ENCODE data around the gene IGF2. TPM values are rescaled to one million over a fixed set of nuclear protein-coding genes. Genes with fewer than 3 reads are reported as not detected.
"Not testable (repeated sequence)": the region's sequence is repeated elsewhere in the genome, so short reads cannot be mapped to it uniquely, and the experiment has no call there.

Gene IGF2
- total and polyA plus RNA-seq, 9 donors: 21.7 to 412 (median 135) TPM

GRCh38 chr11:2180347-2180746 is 41.2 kb upstream of the IGF2 start:
- no peaks in the 10 kb centered on the region for H3K4me1 ChIP-seq (ENCODE audit: insufficient read depth)
- intact Hi-C loops (cut with DNase I): no loop called here
- no peak overlapping the region for H3K27ac ChIP-seq
- no peak for TF ChIP-seq CTCF (IDR thresholded peaks at IDR 0.05)
- TF ChIP-seq POLR2A (IDR thresholded peaks at IDR 0.05): no peak
- TF ChIP-seq EP300 (IDR thresholded peaks at IDR 0.05): no peak
- no peak overlapping the region for H3K4me3 ChIP-seq
- H3K9me3 ChIP-seq: no peaks in the 10 kb centered on the region
- H3K27me3 ChIP-seq: no peaks in the 10 kb centered on the region
- no peaks in the 10 kb centered on the region for H3K36me3 ChIP-seq
- no peak for DNase-seq
- WGBS, 3 donors: 73 to 75% (median 74%) methylated on average over 14 to 15 of the region's 15 CpGs

GRCh38 chr11:2179516-2179915 is 40.3 kb upstream of the IGF2 start:
- Histone ChIP-seq H3K4me1 (ENCODE audit: insufficient read depth) (no peaks in the 10 kb centered on the region), H3K9me3 (no peaks in the 10 kb centered on the region), H3K36me3 (no peaks in the 10 kb centered on the region), H3K4me3 (no peak overlapping the region), H3K27ac (no peak overlapping the region), H3K27me3 (no peaks in the 10 kb centered on the region)
- TF ChIP-seq EP300 (IDR thresholded peaks at IDR 0.05) (no peak), CTCF (IDR thresholded peaks at IDR 0.05) (no peak), POLR2A (IDR thresholded peaks at IDR 0.05) (no peak)
- WGBS, 3 donors: 75 to 92% (median 83%) methylated on average over 10 of the region's 10 CpGs
- DNase-seq: no peak
- intact Hi-C loops (cut with DNase I): no loop called here

GRCh38 chr11:2178906-2179494 is 39.8 kb upstream of the IGF2 start:
- Histone ChIP-seq H3K4me1 (ENCODE audit: insufficient read depth) (no peaks in the 10 kb centered on the region), H3K9me3 (no peaks in the 10 kb centered on the region), H3K27me3 (no peaks in the 10 kb centered on the region), H3K36me3 (no peaks in the 10 kb centered on the region), H3K4me3 (no peak overlapping the region), H3K27ac (no peak overlapping the region)
- intact Hi-C loops (cut with DNase I): no loop called here
- DNase-seq: no peak
- 46 to 58% (median 57%) methylated on average over 16 of the region's 16 CpGs for WGBS, 3 donors
- TF ChIP-seq EP300 (IDR thresholded peaks at IDR 0.05) (no peak), CTCF (IDR thresholded peaks at IDR 0.05) (no peak), POLR2A (IDR thresholded peaks at IDR 0.05) (no peak)

GRCh38 chr11:2178055-2178773 is 39.0 kb upstream of the IGF2 start:
- H3K4me3 ChIP-seq; intact Hi-C loops (cut with DNase I); DNase-seq; H3K4me1 ChIP-seq (ENCODE audit: insufficient read depth); H3K27me3 ChIP-seq; H3K9me3 ChIP-seq; H3K27ac ChIP-seq; H3K36me3 ChIP-seq: not testable (repeated sequence)
- 62 to 69% (median 68%) methylated on average over 14 to 16 of the region's 16 CpGs for WGBS, 3 donors

GRCh38 chr11:2177076-2177475 is 37.9 kb upstream of the IGF2 start:
- TF ChIP-seq POLR2A (IDR thresholded peaks at IDR 0.05) (no peak), CTCF (IDR thresholded peaks at IDR 0.05) (no peak), EP300 (IDR thresholded peaks at IDR 0.05) (no peak)
- intact Hi-C loops (cut with DNase I): no loop called here
- Histone ChIP-seq H3K4me1 (ENCODE audit: insufficient read depth) (no peaks in the 10 kb centered on the region), H3K9me3 (no peaks in the 10 kb centered on the region), H3K27me3 (no peaks in the 10 kb centered on the region), H3K27ac (no peak overlapping the region), H3K4me3 (no peak overlapping the region), H3K36me3 (no peaks in the 10 kb centered on the region)
- no peak for DNase-seq
- 11 to 13% (median 12%) methylated on average over 18 of the region's 18 CpGs for WGBS, 3 donors
